Sigmoid colon (tissue), 4 donors: ENCODE data around the gene RNF149.

ENCODE experiments used
- EP300 ChIP-seq, 4 donors: sonication (generic); formaldehyde crosslinking; IDR thresholded peaks; one replicate each; pipeline ENCODE4 v1.6.1; 2017; ENCODE audit warnings: antibody characterized with exemption in 4 of 4
- POLR2A ChIP-seq, 2 donors: fragments of 450-650 bp; IDR thresholded peaks; one replicate each; pipeline ENCODE4 v1.6.1; 2016; ENCODE audit warnings: antibody characterized with exemption in 2 of 2, mild to moderate bottlenecking in 2 of 2, moderate library complexity in 2 of 2
- POLR2AphosphoS5 ChIP-seq, 4 donors: sonication (generic); formaldehyde crosslinking; IDR thresholded peaks; one replicate each; pipeline ENCODE4 v1.6.1; 2017; ENCODE audit warnings: antibody characterized with exemption in 4 of 4
- TF ChIP-seq, protein P1 (sequence below), 4 experiments: fragments of 450-650 bp in 3 of 4; fragments of 200-600 bp in 1 of 4; IDR thresholded peaks; one replicate each; pipeline ENCODE4 v1.5.1; 2016 to 2019; ENCODE audit warnings: antibody characterized with exemption in 4 of 4, mild to moderate bottlenecking in 3 of 4, moderate library complexity in 2 of 4

- TF ChIP-seq, protein P1, sequence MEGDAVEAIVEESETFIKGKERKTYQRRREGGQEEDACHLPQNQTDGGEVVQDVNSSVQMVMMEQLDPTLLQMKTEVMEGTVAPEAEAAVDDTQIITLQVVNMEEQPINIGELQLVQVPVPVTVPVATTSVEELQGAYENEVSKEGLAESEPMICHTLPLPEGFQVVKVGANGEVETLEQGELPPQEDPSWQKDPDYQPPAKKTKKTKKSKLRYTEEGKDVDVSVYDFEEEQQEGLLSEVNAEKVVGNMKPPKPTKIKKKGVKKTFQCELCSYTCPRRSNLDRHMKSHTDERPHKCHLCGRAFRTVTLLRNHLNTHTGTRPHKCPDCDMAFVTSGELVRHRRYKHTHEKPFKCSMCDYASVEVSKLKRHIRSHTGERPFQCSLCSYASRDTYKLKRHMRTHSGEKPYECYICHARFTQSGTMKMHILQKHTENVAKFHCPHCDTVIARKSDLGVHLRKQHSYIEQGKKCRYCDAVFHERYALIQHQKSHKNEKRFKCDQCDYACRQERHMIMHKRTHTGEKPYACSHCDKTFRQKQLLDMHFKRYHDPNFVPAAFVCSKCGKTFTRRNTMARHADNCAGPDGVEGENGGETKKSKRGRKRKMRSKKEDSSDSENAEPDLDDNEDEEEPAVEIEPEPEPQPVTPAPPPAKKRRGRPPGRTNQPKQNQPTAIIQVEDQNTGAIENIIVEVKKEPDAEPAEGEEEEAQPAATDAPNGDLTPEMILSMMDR (IDR thresholded peaks at IDR 0.05) = no peak
- TF ChIP-seq POLR2A (IDR thresholded peaks at IDR 0.05) (no peak), EP300 (IDR thresholded peaks at IDR 0.05) (no peak), POLR2AphosphoS5 (IDR thresholded peaks at IDR 0.05) (no peak)
Measured at GRCh38 chr2:101263377-101263800, 45.1 kb downstream of the RNF149 start.
